ENCODE results near the gene CYS1.
A peak's percentile ranks its signal among the peaks of the same experiment; 100 is the strongest.

CYS1 gene

DNA sequence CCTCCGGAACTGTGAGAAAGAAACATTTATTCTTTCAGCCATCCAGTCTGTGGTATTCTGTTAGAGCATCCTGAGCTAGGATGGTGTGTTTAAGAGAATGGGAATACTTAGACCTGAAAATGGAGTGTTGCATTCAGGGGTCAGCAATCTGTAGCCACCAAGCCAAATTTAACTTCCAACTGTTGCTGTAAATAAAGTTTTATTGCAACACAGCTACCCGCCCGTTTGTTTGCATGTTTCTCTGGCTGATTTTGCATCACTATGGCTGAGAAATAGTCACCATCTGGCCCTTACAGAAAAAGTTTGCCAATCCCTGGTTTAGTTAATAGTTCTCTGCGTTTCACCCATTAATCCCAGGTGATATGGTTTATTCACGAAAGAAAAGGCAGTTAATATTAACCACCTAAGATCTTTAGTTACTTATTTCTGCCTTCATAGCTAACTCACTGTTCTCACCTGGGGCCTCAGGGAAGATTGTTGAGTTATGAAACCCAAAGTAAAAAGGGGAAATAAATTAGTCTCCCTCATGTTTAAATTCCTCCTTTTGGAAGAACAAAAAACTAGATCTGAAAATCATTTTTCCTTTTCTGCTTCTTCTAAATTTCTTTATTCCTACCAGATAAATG is 9.5 kb upstream of the CYS1 start:
- no peak for TF ChIP-seq CTCF (IDR thresholded peaks at IDR 0.05; ENCODE audit: low read depth, low read length)
- Histone ChIP-seq H3K4me1 (peaks cover 7% of the 10 kb centered on the region; the same call in 1 of the 2 replicates), H3K36me3 (no peaks in the 10 kb centered on the region), H3K27me3 (peaks cover 17% of the 10 kb centered on the region), H3K9me3 (no peaks in the 10 kb centered on the region), H3K4me3 (ENCODE audit: low read depth, low read length) (no peak overlapping the region)
- no peak for DNase-seq

DNA sequence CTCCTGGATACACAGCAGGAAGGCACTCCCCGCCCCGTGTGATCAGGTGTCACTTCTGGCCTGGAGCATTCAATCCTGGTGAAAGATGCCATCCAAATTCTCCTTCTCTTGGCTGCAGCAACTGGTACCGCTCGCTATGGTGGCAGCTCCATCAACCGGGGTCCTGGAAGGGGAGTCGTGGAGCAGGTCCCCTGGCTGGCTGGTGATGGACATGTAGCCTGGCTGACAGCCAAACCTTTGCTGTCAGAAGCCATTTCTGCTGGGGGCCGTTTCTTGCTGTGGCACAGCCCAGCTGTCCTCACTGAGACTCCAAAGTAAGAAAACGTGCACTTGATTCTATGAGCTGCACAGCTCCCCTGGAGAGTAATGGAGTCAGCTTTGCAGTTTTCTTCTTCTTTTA is 7.1 kb upstream of the CYS1 start:
- no peak for TF ChIP-seq CTCF (IDR thresholded peaks at IDR 0.05; ENCODE audit: low read depth, low read length)
- Histone ChIP-seq H3K27me3 (peaks cover 40% of the 10 kb centered on the region), H3K4me1 (no peaks in the 10 kb centered on the region; the same call in 1 of the 2 replicates), H3K36me3 (no peaks in the 10 kb centered on the region), H3K4me3 (ENCODE audit: low read depth, low read length) (no peak overlapping the region), H3K9me3 (no peaks in the 10 kb centered on the region; the same call in 1 of the 2 replicates)
- DNase-seq: peak; percentile 34

DNA sequence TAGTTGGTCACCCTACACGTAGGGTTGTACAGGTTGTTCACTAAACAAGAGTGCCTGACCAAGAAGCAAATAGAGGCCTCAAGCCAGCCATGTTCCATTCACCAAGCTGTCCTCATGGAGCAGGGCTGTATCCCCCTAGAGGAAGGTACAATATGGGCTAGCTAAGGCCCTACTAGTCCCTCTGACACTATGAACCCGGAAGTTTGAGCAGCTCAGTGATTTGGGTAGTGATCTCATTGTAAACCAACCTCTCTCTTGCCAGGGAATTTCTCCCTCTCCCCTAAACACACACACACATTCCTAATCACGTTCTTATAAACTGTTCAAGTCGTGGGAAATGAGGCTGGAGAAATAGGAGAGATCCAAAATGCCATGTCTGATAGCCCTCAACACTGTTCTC is 6.7 kb upstream of the CYS1 start:
- peaks cover 44% of the 10 kb centered on the region for H3K27me3 ChIP-seq
- H3K36me3 ChIP-seq: no peaks in the 10 kb centered on the region

GRCh38 chr2:10085668-10086059 is 5.5 kb upstream of the CYS1 start:
- no peaks in the 10 kb centered on the region; the same call in 1 of the 2 replicates for H3K4me1 ChIP-seq
- no peaks in the 10 kb centered on the region for H3K36me3 ChIP-seq
- no peak for TF ChIP-seq CTCF (IDR thresholded peaks at IDR 0.05; ENCODE audit: low read depth, low read length)
- H3K9me3 ChIP-seq: no peaks in the 10 kb centered on the region; the same call in 1 of the 2 replicates
- DNase-seq: no peak
- no peak overlapping the region for H3K4me3 ChIP-seq (ENCODE audit: low read depth, low read length)
- peaks cover 57% of the 10 kb centered on the region for H3K27me3 ChIP-seq

More for the DNA sequence above, 6.7 kb upstream of the CYS1 start:
- H3K4me1 ChIP-seq: no peaks in the 10 kb centered on the region; the same call in 1 of the 2 replicates
- no peaks in the 10 kb centered on the region; the same call in 1 of the 2 replicates for H3K9me3 ChIP-seq
- H3K4me3 ChIP-seq (ENCODE audit: low read depth, low read length): no peak overlapping the region
- no peak for TF ChIP-seq CTCF (IDR thresholded peaks at IDR 0.05; ENCODE audit: low read depth, low read length)
- DNase-seq: no peak

DNA sequence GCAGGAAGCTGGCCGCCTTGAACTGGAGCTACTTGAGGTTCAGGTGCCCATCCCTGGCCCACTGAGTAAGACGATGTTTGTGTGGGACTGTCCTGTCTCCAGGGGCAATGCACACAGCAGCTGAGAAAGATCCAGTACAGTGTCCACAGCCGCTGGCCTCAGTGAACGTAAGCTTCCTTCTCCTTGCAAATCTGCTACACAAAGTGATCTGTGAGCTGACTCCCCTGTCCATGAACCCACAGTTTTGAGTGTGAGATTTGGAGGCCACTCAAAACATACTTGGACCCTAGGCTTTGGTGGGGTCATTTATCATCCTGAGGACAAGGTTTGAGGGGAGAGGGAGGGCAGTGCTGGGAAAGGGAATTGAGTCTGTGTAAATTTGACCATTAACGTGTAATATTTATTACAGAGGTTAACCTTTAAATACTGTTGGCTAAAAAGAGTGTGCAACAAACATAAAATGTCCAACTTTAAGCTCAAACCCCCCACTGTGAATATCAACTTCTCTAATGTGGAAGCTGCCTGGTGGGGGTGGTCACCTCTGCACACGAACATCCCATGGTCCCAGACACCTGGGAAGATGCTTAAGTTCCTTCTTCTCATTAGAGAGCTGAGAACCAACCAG is 4.9 kb upstream of the CYS1 start:
- TF ChIP-seq CTCF (IDR thresholded peaks at IDR 0.05; ENCODE audit: low read depth, low read length): no peak
- H3K4me3 ChIP-seq (ENCODE audit: low read depth, low read length): no peak overlapping the region
- H3K36me3 ChIP-seq: no peaks in the 10 kb centered on the region
- peaks cover 62% of the 10 kb centered on the region for H3K27me3 ChIP-seq
- no peaks in the 10 kb centered on the region; the same call in 1 of the 2 replicates for H3K9me3 ChIP-seq
- no peaks in the 10 kb centered on the region; the same call in 1 of the 2 replicates for H3K4me1 ChIP-seq
- no peak for DNase-seq

Data from BE2C (cell line).